ENCODE results near the gene HPDL. TPM values are rescaled to one million over a fixed set of nuclear protein-coding genes. Genes with fewer than 3 reads are reported as not detected.

HPDL gene
- total and polyA plus RNA-seq, 2 of the 8 experiments (the other 6 are each of a cell fraction or from before 2014, with no cell fraction given) = 58.5 to 62.7 TPM

- H3K36me3 ChIP-seq (ENCODE audit: control insufficient read depth in 2 of 4, insufficient read depth in 4 of 4, low read length in 3 of 4) = no peaks in the 10 kb centered on the region
- H3K18ac ChIP-seq (ENCODE audit: extremely low read depth, low read length) = no peak overlapping the region
- 55% methylated on average over 7 of the region's 7 CpGs; no CpG with 5 or more reads in 1 of the 2 experiments for WGBS, 2 experiments (ENCODE audit: extremely low coverage in 1 of 2, insufficient coverage in 1 of 2, insufficient read length in 1 of 2, insufficient replicate concordance in 2 of 2, low coverage in 1 of 2, low lambda C conversion rate in 2 of 2, missing lambda C conversion rate in 1 of 2)
- no peaks in the 10 kb centered on the region; the same call in 1 of the 2 replicates for H3K79me1 ChIP-seq (ENCODE audit: low read depth, low read length)
- peak; percentile 70 for FAIRE-seq
- no peak overlapping the region for H3K56ac ChIP-seq (replicated peaks; ENCODE audit: insufficient read length, low read depth, low read length)
- H3K23me2 ChIP-seq (ENCODE audit: low read depth, low read length) = no peaks in the 10 kb centered on the region
- POLR2A ChIA-PET (ENCODE audit: partially characterized antibody) = interaction anchor here (1.4 to 14.2 kb wide), 4 partner anchors 17 to 162 kb away, joined by 4 to 162 read pairs (median 6); partner anchors contain the start of genes HPDL, MUTYH, PRDX1 and TOE1
- no peak overlapping the region for H2BK12ac ChIP-seq (ENCODE audit: low read depth, low read length)
- CTCF ChIA-PET (ENCODE audit: partially characterized antibody) = interaction anchor here (0.6 to 10.3 kb wide), 26 partner anchors 9 to 342 kb away, joined by 3 to 194 read pairs (median 4); partner anchors contain the start of genes CCDC163, HPDL, MMACHC and MUTYH
- no peak overlapping the region for H4K91ac ChIP-seq (replicated peaks; ENCODE audit: insufficient read length, low read length)
- no peak overlapping the region for H3K4ac ChIP-seq (replicated peaks; ENCODE audit: insufficient read length, low read depth, low read length)
- DNase-seq (ENCODE audit: low read depth in 1 of 2, low spot score in 2 of 2) = no peak
- no peak overlapping the region for H3K23ac ChIP-seq (ENCODE audit: insufficient read length)
- H4K5ac ChIP-seq (ENCODE audit: insufficient read length, low read depth, low read length) = no peak overlapping the region
- H3K4me3 ChIP-seq (ENCODE audit: extremely low read depth in 1 of 4, insufficient read depth in 2 of 4, low read depth in 3 of 4, low read length in 4 of 4) = no peak overlapping the region
- H3K4me1 ChIP-seq (replicated peaks in 1 of 4; ENCODE audit: control insufficient read depth in 3 of 4, insufficient read depth in 4 of 4, low read length in 3 of 4) = peaks cover 2 to 11% (median 8%) of the 10 kb centered on the region in 4 experiments
- H3K79me2 ChIP-seq (ENCODE audit: control insufficient read depth in 1 of 2, insufficient read depth in 2 of 2, low read length in 2 of 2) = no peaks in the 10 kb centered on the region
- H3K9ac ChIP-seq (replicated peaks in 1 of 4; ENCODE audit: extremely low read depth in 1 of 4, low read depth in 3 of 4, low read length in 3 of 4) = peak overlapping the region in 1 of 4 experiments; percentile 9; a peak in 1 of 7 replicates
- no peak overlapping the region for H2BK20ac ChIP-seq (ENCODE audit: low read length)
- H4K20me1 ChIP-seq (replicated peaks in 1 of 2; ENCODE audit: control insufficient read depth in 1 of 2, insufficient read depth in 2 of 2, low read length in 2 of 2) = no peaks in the 10 kb centered on the region
- H2BK120ac ChIP-seq (replicated peaks; ENCODE audit: low read depth, low read length) = no peak overlapping the region
- no peak overlapping the region for H3K14ac ChIP-seq (ENCODE audit: insufficient read length)
- H3K4me2 ChIP-seq (ENCODE audit: insufficient read depth in 1 of 2, low read depth in 2 of 2, low read length in 2 of 2) = peak overlapping the region; percentile 16 to 43
- H4K8ac ChIP-seq (ENCODE audit: extremely low read depth, insufficient read depth, low read length) = no peak overlapping the region
- H2BK15ac ChIP-seq (ENCODE audit: low read length) = no peak overlapping the region
- no peak overlapping the region for H2BK5ac ChIP-seq (ENCODE audit: low read depth, low read length)
- no peak overlapping the region for H3K27ac ChIP-seq (ENCODE audit: low read depth, low read length)
- no peaks in the 10 kb centered on the region for H3K27me3 ChIP-seq (replicated peaks in 1 of 4; ENCODE audit: control insufficient read depth in 3 of 4, extremely low read depth in 1 of 4, insufficient read depth in 3 of 4, low read length in 3 of 4)
- no peak overlapping the region for H2AFZ ChIP-seq (ENCODE audit: low read length)
- no peak overlapping the region for H2AK5ac ChIP-seq (ENCODE audit: low read depth, low read length)
- peak; percentile 78 to 83 for TF ChIP-seq RAD21 (IDR thresholded peaks at IDR 0.05 in 1 of 2, conservative IDR thresholded peaks at IDR 0.05 in 1 of 2; ENCODE audit: low read depth in 2 of 2, low read length in 2 of 2)
- no peak for TF ChIP-seq RBBP5 (IDR thresholded peaks at IDR 0.05; ENCODE audit: borderline replicate concordance, low read depth, low read length)
- peak; percentile 18 to 61 (median 46) for TF ChIP-seq CTCF (IDR thresholded peaks at IDR 0.05; ENCODE audit: control extremely low read depth in 1 of 3, insufficient read depth in 1 of 3, low read depth in 1 of 3, low read length in 3 of 3)
- no peak for TF ChIP-seq EGR1 (IDR thresholded peaks at IDR 0.05; ENCODE audit: borderline replicate concordance, low read depth, low read length)
- TF ChIP-seq SIX5 (IDR thresholded peaks at IDR 0.05; ENCODE audit: low read depth, low read length) = no peak
- no peak for TF ChIP-seq JUND (IDR thresholded peaks at IDR 0.05; ENCODE audit: low read length)
- TF ChIP-seq SIRT6 (IDR thresholded peaks at IDR 0.05; ENCODE audit: low read length) = no peak
- TF ChIP-seq KDM5A (IDR thresholded peaks at IDR 0.05; ENCODE audit: low read length) = no peak
- TF ChIP-seq BRCA1 (IDR thresholded peaks at IDR 0.05; ENCODE audit: low read depth, low read length) = no peak
- no peak for TF ChIP-seq RFX5 (IDR thresholded peaks at IDR 0.05; ENCODE audit: borderline replicate concordance, low read depth, low read length)
- no peaks in the 10 kb centered on the region for H3K9me3 ChIP-seq (ENCODE audit: insufficient read depth in 2 of 2, low read depth in 1 of 2, low read length in 1 of 2)
These were observed 33.3 kb downstream of the HPDL start for GRCh38 chr1:45359882-45360513.

Measured in H1 (cell line).